Fibroblast of the aortic adventitia (primary cell): ENCODE data around the gene KCTD8. TPM values are rescaled to one million over a fixed set of nuclear protein-coding genes. Genes with fewer than 3 reads are reported as not detected.

ENCODE experiments used
- DNase-seq: peaks from one replicate; pipeline ENCODE4 v3.0.0-alpha.2; 2010; ENCODE audit warnings: low read depth
- H3K4me3 ChIP-seq: 2 replicates; pipeline ENCODE4 v1.5.1; 2011; ENCODE audit warnings: low read depth, mild to moderate bottlenecking, control low read depth, low read length, moderate library complexity
- total RNA-seq: library from RNA; depleted of rRNA; stranded (reverse); fragments of >200 nt; gene quantifications from 2 replicates; pipeline ENCODE4 v1.2.3, GENCODE V29; 2012; ENCODE audit warnings: low replicate concordance
- TF ChIP-seq, protein P1 (sequence below): IDR thresholded peaks from 2 replicates; pipeline ENCODE4 v1.5.1; 2011; ENCODE audit warnings: mild to moderate bottlenecking, low read length, control low read depth, inconsistent platforms; ENCODE audit not compliant: insufficient read depth

KCTD8 gene
- total RNA-seq = 1.1 and 3.2 TPM in 2 replicates

- peak; percentile 76 for DNase-seq
- TF ChIP-seq, protein P1, sequence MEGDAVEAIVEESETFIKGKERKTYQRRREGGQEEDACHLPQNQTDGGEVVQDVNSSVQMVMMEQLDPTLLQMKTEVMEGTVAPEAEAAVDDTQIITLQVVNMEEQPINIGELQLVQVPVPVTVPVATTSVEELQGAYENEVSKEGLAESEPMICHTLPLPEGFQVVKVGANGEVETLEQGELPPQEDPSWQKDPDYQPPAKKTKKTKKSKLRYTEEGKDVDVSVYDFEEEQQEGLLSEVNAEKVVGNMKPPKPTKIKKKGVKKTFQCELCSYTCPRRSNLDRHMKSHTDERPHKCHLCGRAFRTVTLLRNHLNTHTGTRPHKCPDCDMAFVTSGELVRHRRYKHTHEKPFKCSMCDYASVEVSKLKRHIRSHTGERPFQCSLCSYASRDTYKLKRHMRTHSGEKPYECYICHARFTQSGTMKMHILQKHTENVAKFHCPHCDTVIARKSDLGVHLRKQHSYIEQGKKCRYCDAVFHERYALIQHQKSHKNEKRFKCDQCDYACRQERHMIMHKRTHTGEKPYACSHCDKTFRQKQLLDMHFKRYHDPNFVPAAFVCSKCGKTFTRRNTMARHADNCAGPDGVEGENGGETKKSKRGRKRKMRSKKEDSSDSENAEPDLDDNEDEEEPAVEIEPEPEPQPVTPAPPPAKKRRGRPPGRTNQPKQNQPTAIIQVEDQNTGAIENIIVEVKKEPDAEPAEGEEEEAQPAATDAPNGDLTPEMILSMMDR = peak; percentile 74
- H3K4me3 ChIP-seq = peak within 1 kb of the TSS; percentile 66
Observed at GRCh38 chr4:44448521-44449461, at the start of gene KCTD8. Gene KCTD8, minus strand, starts transcription at chr4:44448809.

DNA sequence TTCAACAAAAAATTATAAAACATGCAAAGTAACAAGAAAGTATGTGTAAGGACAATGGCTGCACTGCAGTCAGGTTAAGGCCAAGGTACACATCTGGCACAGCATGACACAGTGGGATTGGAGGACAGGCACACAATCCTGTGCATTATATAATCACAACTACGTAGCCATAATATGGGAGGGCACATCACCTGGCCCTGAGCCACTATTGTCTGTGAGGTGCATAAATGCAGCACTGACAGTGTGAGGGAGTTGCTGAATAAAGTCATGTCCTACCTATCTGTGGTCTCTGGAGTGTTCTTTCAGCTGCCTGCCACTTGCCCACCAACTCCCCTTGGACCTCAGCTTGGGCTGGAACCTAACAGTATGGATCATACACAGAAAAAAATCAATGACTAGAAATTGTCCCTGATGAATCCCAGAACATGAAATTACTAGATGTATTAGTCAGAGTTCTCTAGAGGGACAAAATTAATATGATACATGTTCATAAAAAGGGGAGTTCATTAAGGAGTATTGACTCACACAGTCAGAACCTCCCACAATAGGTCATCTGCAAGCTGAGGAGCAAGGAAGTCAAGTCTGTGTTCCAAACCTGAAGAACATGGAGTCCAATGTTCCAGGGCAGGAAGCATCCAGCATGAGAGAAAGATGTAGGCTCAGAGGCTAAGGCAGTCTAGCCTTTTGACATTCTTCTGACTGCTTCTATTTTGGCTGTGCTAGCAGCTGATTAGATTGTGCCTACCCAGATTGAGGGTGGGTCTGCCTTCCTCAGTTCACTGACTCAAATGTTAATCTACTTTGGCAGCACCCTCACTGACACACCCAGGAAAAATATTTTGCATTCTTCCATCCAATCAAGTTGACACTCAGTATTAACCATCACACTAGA lies 46.4 kb upstream of the KCTD8 start:
- peak; percentile 11 for DNase-seq
- H3K4me3 ChIP-seq = no peak overlapping the region
- TF ChIP-seq, protein P1 = no peak

DNA sequence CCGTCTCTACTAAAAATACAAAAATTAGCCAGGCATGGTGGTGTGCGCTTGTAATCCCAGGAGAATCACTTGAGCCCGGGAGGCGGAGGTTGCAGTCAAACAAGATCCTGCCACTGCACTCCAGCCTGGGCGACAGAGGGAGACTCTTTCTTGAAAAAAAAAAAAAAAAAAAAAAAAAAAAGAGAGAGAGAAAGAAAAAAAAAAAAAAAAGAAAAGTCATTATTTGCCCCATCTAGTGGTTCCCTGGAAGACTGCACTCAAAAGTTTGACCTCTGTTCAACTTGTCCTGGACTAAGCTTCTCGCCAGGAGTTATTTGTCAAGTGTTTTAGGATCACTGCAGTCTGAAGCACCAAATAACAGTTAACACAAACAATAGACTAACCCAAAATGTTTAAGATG lies 45.3 kb upstream of the KCTD8 start:
- peak; percentile 24 for DNase-seq
- TF ChIP-seq, protein P1 = peak; percentile 53
- no peak overlapping the region for H3K4me3 ChIP-seq

GRCh38 chr4:44487341-44487740 lies 38.7 kb upstream of the KCTD8 start:
- DNase-seq = peak; percentile 11
- no peak overlapping the region for H3K4me3 ChIP-seq
- TF ChIP-seq, protein P1 = no peak

DNA sequence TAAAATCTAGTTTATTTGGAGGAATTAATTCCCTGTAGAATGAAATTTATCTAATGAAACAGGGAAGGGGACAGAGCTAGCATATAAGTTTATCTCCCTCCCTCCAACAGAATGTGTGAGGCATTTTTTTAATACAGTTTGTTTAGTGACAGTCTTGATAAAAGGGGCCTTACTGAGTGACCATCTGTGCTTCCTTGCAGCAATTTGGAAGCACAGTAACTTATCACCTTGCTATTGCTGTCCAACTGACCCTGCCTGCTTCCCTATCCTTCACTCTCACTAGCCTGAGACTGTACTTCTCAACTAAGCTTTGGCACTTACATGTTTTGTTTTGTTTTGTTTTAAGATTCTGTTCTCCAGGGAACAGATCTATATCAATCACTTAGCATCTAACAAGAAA lies 31.1 kb upstream of the KCTD8 start:
- no peak overlapping the region for H3K4me3 ChIP-seq
- no peak for DNase-seq
- TF ChIP-seq, protein P1 = no peak

GRCh38 chr4:44462259-44462658 lies 13.7 kb upstream of the KCTD8 start:
- H3K4me3 ChIP-seq = no peak overlapping the region
- TF ChIP-seq, protein P1 = no peak
- no peak for DNase-seq
